Omental fat pad (tissue), 4 donors: ENCODE results near the gene PRICKLE2. TPM values are rescaled to one million over a fixed set of nuclear protein-coding genes. Genes with fewer than 3 reads are reported as not detected.
A peak's percentile ranks its signal among the peaks of the same experiment; 100 is the strongest.

ENCODE experiments used
- ATAC-seq: fragments of 150-250 bp; one replicate; pipeline ENCODE4 v1.9.1; 2016; ENCODE audit warnings: mild to moderate bottlenecking, moderate library complexity; ENCODE audit not compliant: low FRiP score
- DNase-seq: peaks from one replicate; pipeline ENCODE4 v3.0.0-alpha.2; 2019; ENCODE audit warnings: low spot score
- CTCF ChIP-seq, 3 donors: fragments of 450-650 bp; IDR thresholded peaks; one replicate each; pipeline ENCODE4 v1.5.1; 2016 to 2017; ENCODE audit warnings: antibody characterized with exemption in 3 of 3, mild to moderate bottlenecking in 3 of 3, moderate library complexity in 2 of 3
- total RNA-seq, 4 donors: library from RNA; depleted of rRNA; stranded (reverse); fragments of >200 nt; gene quantifications; one replicate each; pipeline ENCODE4 v1.1.0, GENCODE V29; 2016

Gene PRICKLE2
- total RNA-seq, 4 donors from 2014 or later: 56.1 to 88.4 (median 81.3) TPM

GRCh38 chr3:64055076-64055475, 170.2 kb downstream of the PRICKLE2 start:
- TF ChIP-seq CTCF (IDR thresholded peaks at IDR 0.05): no peak
- DNase-seq (no peak), ATAC-seq (no peak)

GRCh38 chr3:64054488-64054887, 170.8 kb downstream of the PRICKLE2 start:
- DNase-seq (no peak), ATAC-seq (no peak)
- TF ChIP-seq CTCF (IDR thresholded peaks at IDR 0.05): no peak

- ATAC-seq: no peak
Measured at GRCh38 chr3:64053581-64053980, 171.7 kb downstream of the PRICKLE2 start.

GRCh38 chr3:64053117-64053516, 172.1 kb downstream of the PRICKLE2 start:
- no peak for TF ChIP-seq CTCF (IDR thresholded peaks at IDR 0.05)

More at GRCh38 chr3:64053581-64053980, 171.7 kb downstream of the PRICKLE2 start:
- TF ChIP-seq CTCF (IDR thresholded peaks at IDR 0.05): no peak
- no peak for DNase-seq

GRCh38 chr3:64049832-64050231, 175.4 kb downstream of the PRICKLE2 start:
- no peak for DNase-seq
- TF ChIP-seq CTCF (IDR thresholded peaks at IDR 0.05): no peak
- no peak for ATAC-seq

More at GRCh38 chr3:64053117-64053516, 172.1 kb downstream of the PRICKLE2 start:
- DNase-seq: no peak
- no peak for ATAC-seq

GRCh38 chr3:64049136-64049535, 176.1 kb downstream of the PRICKLE2 start:
- DNase-seq (no peak), ATAC-seq (peak; percentile 44)
- no peak for TF ChIP-seq CTCF (IDR thresholded peaks at IDR 0.05)

- ATAC-seq (no peak), DNase-seq (no peak)
- no peak for TF ChIP-seq CTCF (IDR thresholded peaks at IDR 0.05)
Measured at GRCh38 chr3:64048631-64049061, 176.6 kb downstream of the PRICKLE2 start.
